OCI-LY3 (cell line): Measurements from ENCODE around the gene OPN3.

Experiments
- H2AFZ ChIP-seq: fragments of 200-600, 300-600 bp; shearing (Covaris generic); 2 replicates; pipeline ENCODE4 v1.6.0; 2014; ENCODE audit warnings: antibody characterized with exemption, low read depth, low read length
- H3K27ac ChIP-seq: fragments of 200-600, 300-600 bp; sonication (generic); 2 replicates; pipeline ENCODE4 v1.5.1; 2014; ENCODE audit warnings: mild to moderate bottlenecking, low read length, moderate library complexity, mixed read lengths
- H3K27me3 ChIP-seq: fragments of 200-600, 300-600 bp; sonication (generic); 2 replicates; pipeline ENCODE4 v1.6.1; 2014; ENCODE audit warnings: low read depth, low read length, mixed read lengths
- H3K36me3 ChIP-seq: fragments of 200-600, 300-600 bp; sonication (generic); replicated peaks from 2 replicates; pipeline ENCODE3; 2014; ENCODE audit warnings: low read depth, low read length, mixed read lengths
- H3K4me1 ChIP-seq: fragments of 300-600, 200-600 bp; sonication (generic); 2 replicates; pipeline ENCODE4 v1.6.1; 2014; ENCODE audit warnings: low read length, mixed read lengths
- H3K4me2 ChIP-seq: fragments of 200-600, 300-600 bp; sonication (generic); 2 replicates; pipeline ENCODE4 v1.6.1; 2014; ENCODE audit warnings: low read length, mixed read lengths
- H3K4me3 ChIP-seq: fragments of 300-600, 200-600 bp; sonication (generic); 2 replicates; pipeline ENCODE4 v1.5.1; 2014; ENCODE audit warnings: antibody characterized with exemption, mild to moderate bottlenecking, low read length, moderate library complexity
- H3K79me2 ChIP-seq: fragments of 300-600, 200-600 bp; shearing (Covaris generic); 2 replicates; pipeline ENCODE4 v1.6.1; 2014; ENCODE audit warnings: mild to moderate bottlenecking, low read length, mixed read lengths
- H3K9ac ChIP-seq: fragments of 300-600, 200-600 bp; shearing (Covaris generic); 2 replicates; pipeline ENCODE4 v1.6.0; 2014; ENCODE audit warnings: mild to moderate bottlenecking, low read length, moderate library complexity
- H3K9me3 ChIP-seq: fragments of 200-600, 300-600 bp; shearing (Covaris generic); 2 replicates; pipeline ENCODE4 v1.6.1; 2014; ENCODE audit warnings: low read length, mixed read lengths; ENCODE audit not compliant: insufficient read depth
- H4K20me1 ChIP-seq: fragments of 200-600, 300-600 bp; sonication (generic); 2 replicates; pipeline ENCODE4 v1.6.1; 2016; ENCODE audit warnings: low read length, mixed read lengths; ENCODE audit not compliant: insufficient read depth
- EZH2phosphoT487 ChIP-seq: fragments of 200-600 bp; shearing (Covaris generic); IDR thresholded peaks from 2 replicates; pipeline ENCODE4 v1.6.1; 2018; ENCODE audit warnings: antibody characterized with exemption, mixed run types, low read depth
- TF ChIP-seq, protein P1 (sequence below): fragments of 200-600, 300-600 bp; sonication (generic); IDR thresholded peaks from 2 replicates; pipeline ENCODE4 v1.5.1; 2014; ENCODE audit warnings: antibody characterized with exemption, low read length, low read depth

OPN3 gene

DNA sequence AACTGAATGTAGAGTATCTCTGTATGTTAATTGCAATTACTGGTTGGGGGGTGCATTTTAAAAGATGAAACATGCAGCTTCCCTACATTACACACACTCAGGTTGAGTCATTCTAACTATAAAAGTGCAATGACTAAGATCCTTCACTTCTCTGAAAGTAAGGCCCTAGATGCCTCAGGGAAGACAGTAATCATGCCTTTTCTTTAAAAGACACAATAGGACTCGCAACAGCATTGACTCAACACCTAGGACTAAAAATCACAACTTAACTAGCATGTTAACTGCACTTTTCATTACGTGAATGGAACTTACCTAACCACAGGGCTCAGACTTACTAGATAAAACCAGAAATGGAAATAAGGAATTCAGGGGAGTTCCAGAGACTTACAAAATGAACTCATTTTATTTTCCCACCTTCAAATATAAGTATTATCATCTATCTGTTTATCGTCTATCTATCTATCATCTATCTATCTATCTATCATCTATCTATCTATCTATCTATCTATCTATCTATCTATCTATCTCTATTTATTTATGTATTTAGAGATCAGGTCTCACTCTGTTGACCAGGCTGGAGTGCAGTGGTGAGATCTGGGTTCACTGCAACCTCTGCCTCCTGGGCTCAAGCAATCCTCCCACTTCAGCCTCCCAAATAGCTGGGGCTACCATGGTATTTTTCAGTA is 47.8 kb downstream of the OPN3 start:
- Histone ChIP-seq H3K27ac (no peak overlapping the region), H3K27me3 (no peaks in the 10 kb centered on the region), H3K36me3 (peaks cover 37% of the 10 kb centered on the region), H3K9me3 (no peaks in the 10 kb centered on the region), H3K79me2 (no peaks in the 10 kb centered on the region), H4K20me1 (no peaks in the 10 kb centered on the region), H3K4me1 (peaks cover 20% of the 10 kb centered on the region), H2AFZ (no peak overlapping the region), H3K4me2 (no peak overlapping the region), H3K4me3 (no peak overlapping the region), H3K9ac (no peak overlapping the region)
- TF ChIP-seq EZH2phosphoT487, result no peak
- TF ChIP-seq, protein P1, sequence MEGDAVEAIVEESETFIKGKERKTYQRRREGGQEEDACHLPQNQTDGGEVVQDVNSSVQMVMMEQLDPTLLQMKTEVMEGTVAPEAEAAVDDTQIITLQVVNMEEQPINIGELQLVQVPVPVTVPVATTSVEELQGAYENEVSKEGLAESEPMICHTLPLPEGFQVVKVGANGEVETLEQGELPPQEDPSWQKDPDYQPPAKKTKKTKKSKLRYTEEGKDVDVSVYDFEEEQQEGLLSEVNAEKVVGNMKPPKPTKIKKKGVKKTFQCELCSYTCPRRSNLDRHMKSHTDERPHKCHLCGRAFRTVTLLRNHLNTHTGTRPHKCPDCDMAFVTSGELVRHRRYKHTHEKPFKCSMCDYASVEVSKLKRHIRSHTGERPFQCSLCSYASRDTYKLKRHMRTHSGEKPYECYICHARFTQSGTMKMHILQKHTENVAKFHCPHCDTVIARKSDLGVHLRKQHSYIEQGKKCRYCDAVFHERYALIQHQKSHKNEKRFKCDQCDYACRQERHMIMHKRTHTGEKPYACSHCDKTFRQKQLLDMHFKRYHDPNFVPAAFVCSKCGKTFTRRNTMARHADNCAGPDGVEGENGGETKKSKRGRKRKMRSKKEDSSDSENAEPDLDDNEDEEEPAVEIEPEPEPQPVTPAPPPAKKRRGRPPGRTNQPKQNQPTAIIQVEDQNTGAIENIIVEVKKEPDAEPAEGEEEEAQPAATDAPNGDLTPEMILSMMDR, result no peak

DNA sequence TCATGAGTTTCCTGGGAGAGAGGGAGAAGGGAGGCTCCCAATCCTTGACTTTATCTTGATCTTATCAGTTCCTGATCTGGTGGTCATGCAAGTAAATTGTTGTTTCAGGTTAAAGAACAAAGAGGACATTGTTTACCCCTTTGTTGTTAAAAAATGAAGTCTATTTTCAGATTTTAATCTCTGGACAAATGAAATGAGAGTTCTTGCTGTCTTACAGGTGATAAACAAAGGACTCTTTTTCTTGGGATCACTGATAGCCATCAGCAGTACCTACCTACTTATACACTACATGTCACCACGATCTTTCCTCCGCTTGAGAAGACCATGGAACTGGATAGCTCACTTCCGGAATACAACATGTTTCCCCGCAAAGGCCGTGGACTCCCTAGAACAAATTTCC is 48.4 kb downstream of the OPN3 start:
- Histone ChIP-seq H2AFZ (no peak overlapping the region), H3K4me2 (no peak overlapping the region), H3K4me3 (no peak overlapping the region), H4K20me1 (no peaks in the 10 kb centered on the region), H3K9me3 (no peaks in the 10 kb centered on the region), H3K4me1 (peaks cover 15% of the 10 kb centered on the region), H3K79me2 (no peaks in the 10 kb centered on the region), H3K9ac (no peak overlapping the region), H3K27ac (no peak overlapping the region), H3K27me3 (no peaks in the 10 kb centered on the region), H3K36me3 (peaks cover 32% of the 10 kb centered on the region)
- no peak for TF ChIP-seq EZH2phosphoT487
- TF ChIP-seq, protein P1, result no peak

DNA sequence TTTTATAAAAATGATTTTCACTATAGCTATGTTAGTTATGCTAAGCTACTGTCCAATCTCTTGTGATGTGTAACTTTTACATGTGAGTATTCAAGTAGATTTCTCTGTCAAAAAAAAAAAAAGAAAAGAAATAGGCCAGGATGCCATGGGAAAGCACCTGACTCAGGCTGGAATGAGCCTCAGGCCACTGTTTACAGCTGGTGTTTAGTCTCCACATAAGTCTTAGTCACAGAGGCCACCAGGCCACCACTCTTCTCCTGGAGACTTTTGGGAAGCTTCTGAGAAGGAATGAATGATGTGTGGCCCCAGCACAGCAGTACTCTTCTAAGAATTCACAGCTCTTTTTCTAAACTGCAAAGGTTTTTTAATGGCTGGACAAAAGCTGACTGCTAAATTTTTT is 48.9 kb downstream of the OPN3 start:
- no peak overlapping the region for H3K4me2 ChIP-seq
- H3K9me3 ChIP-seq, result no peaks in the 10 kb centered on the region
- H2AFZ ChIP-seq, result no peak overlapping the region
- TF ChIP-seq, protein P1, result no peak
- no peak for TF ChIP-seq EZH2phosphoT487
- H3K27ac ChIP-seq, result no peak overlapping the region
- no peaks in the 10 kb centered on the region for H3K27me3 ChIP-seq
- no peaks in the 10 kb centered on the region for H3K79me2 ChIP-seq
- no peak overlapping the region for H3K4me3 ChIP-seq
- H3K9ac ChIP-seq, result no peak overlapping the region
- peaks cover 32% of the 10 kb centered on the region for H3K36me3 ChIP-seq
- H4K20me1 ChIP-seq, result no peaks in the 10 kb centered on the region
- H3K4me1 ChIP-seq, result peaks cover 10% of the 10 kb centered on the region

DNA sequence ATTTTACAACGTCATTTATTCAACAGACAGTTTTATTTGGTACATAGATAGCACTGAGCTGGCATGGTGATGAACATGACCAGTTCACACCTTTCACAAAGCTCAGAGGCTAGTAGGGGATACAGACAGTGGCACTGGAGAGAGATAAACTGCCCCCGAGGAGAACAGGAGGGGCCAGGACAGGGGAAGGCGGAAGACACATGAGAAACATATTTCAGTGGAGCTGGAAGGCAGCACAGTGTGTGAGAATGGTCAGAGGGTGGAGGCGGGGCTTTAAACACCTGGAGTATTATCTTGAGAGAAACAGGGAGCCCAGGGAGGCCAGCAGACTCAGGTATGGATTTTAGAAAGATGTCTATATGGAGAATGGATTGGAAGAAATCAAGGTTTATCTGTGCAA is 49.5 kb downstream of the OPN3 start:
- H3K27ac ChIP-seq, result no peak overlapping the region
- H3K4me1 ChIP-seq, result peaks cover 8% of the 10 kb centered on the region
- H3K36me3 ChIP-seq, result peaks cover 32% of the 10 kb centered on the region
- no peaks in the 10 kb centered on the region for H3K9me3 ChIP-seq
- H3K9ac ChIP-seq, result no peak overlapping the region
- H4K20me1 ChIP-seq, result no peaks in the 10 kb centered on the region
- no peak for TF ChIP-seq EZH2phosphoT487
- TF ChIP-seq, protein P1, result no peak
- H3K4me3 ChIP-seq, result no peak overlapping the region
- no peak overlapping the region for H2AFZ ChIP-seq
- H3K27me3 ChIP-seq, result no peaks in the 10 kb centered on the region
- no peaks in the 10 kb centered on the region for H3K79me2 ChIP-seq
- H3K4me2 ChIP-seq, result no peak overlapping the region
